HG02970 (cell line): ENCODE measurements around the gene CASK.

ENCODE experiments used
- ATAC-seq: cut with Tn5 transposase; IDR thresholded peaks from one replicate; pipeline ENCODE4 v1.9.1; 2021; ENCODE audit warnings: mild to moderate bottlenecking, moderate library complexity, moderate number of reproducible peaks; ENCODE audit not compliant: unreplicated experiment, low FRiP score

Gene CASK

GRCh38 chrX:41591906-41592305, 331.4 kb downstream of the CASK start:
- no peak for ATAC-seq

GRCh38 chrX:41590641-41591040, 332.7 kb downstream of the CASK start:
- no peak for ATAC-seq

GRCh38 chrX:41589634-41590270, 333.6 kb downstream of the CASK start:
- no peak for ATAC-seq

- ATAC-seq, result no peak
Measured at GRCh38 chrX:41588271-41588670, 335.1 kb downstream of the CASK start.

- no peak for ATAC-seq
Measured at GRCh38 chrX:41580423-41581064, 342.8 kb downstream of the CASK start.

- no peak for ATAC-seq
Measured at GRCh38 chrX:41563876-41564275, 359.5 kb downstream of the CASK start.

- no peak for ATAC-seq
Measured at GRCh38 chrX:41561045-41561444, 362.3 kb downstream of the CASK start.

- no peak for ATAC-seq
Measured at GRCh38 chrX:41559235-41560052, 363.9 kb downstream of the CASK start.

- no peak for ATAC-seq
Measured at GRCh38 chrX:41558531-41558930, 364.8 kb downstream of the CASK start.

- no peak for ATAC-seq
Measured at GRCh38 chrX:41556958-41557357, 366.4 kb downstream of the CASK start.

- no peak for ATAC-seq
Measured at GRCh38 chrX:41553688-41554087, 369.7 kb downstream of the CASK start.

GRCh38 chrX:41548411-41548810, 374.9 kb downstream of the CASK start:
- ATAC-seq, result no peak

- no peak for ATAC-seq
Measured at GRCh38 chrX:41543668-41544067, 379.7 kb downstream of the CASK start.

GRCh38 chrX:41543025-41543424, 380.3 kb downstream of the CASK start:
- ATAC-seq, result no peak

- ATAC-seq, result no peak
Measured at GRCh38 chrX:41542536-41542935, 380.8 kb downstream of the CASK start.

- no peak for ATAC-seq
Measured at GRCh38 chrX:41542135-41542534, 381.2 kb downstream of the CASK start.

GRCh38 chrX:41541386-41541785, 382.0 kb downstream of the CASK start:
- ATAC-seq, result no peak

- no peak for ATAC-seq
Measured at GRCh38 chrX:41538707-41539106, 384.6 kb downstream of the CASK start.

- ATAC-seq, result no peak
Measured at GRCh38 chrX:41530085-41530484, 393.3 kb downstream of the CASK start.

- no peak for ATAC-seq
Measured at GRCh38 chrX:41529221-41529620, 394.1 kb downstream of the CASK start.

- no peak for ATAC-seq
Measured at GRCh38 chrX:41528784-41529183, 394.6 kb downstream of the CASK start.

GRCh38 chrX:41526925-41527324, 396.4 kb downstream of the CASK start:
- ATAC-seq, result no peak
